K562 (cell line): ENCODE data around the gene AFF3.

Source experiments
- ATF6 ChIP-seq: sonication (generic); formaldehyde crosslinking; IDR thresholded peaks from 2 replicates; pipeline ENCODE4 v1.4.0; 2020; ENCODE audit warnings: mild to moderate bottlenecking, missing genetic modification reagents
- CBX5 ChIP-seq: IDR thresholded peaks from 2 replicates; pipeline ENCODE4 v1.6.1; 2014; ENCODE audit warnings: low read depth, borderline replicate concordance
- CREB1 ChIP-seq, 2 experiments: sonication (generic) in 1 of 2; formaldehyde crosslinking in 1 of 2; IDR thresholded peaks; 2 replicates each; pipeline versions ENCODE4 v1.6.1 to v1.8.0; 2012 to 2022; ENCODE audit warnings: inconsistent platforms in 1 of 2, mild to moderate bottlenecking in 1 of 2, missing genetic modification reagents in 1 of 2, moderate library complexity in 1 of 2
- EZH2 ChIP-seq: IDR thresholded peaks from 2 replicates; pipeline ENCODE4 v1.6.1; 2012; ENCODE audit warnings: low read depth, mild to moderate bottlenecking, inconsistent platforms, low read length, borderline replicate concordance
- HCFC1 ChIP-seq: IDR thresholded peaks from 2 replicates; pipeline ENCODE4 v1.6.1; 2012; ENCODE audit warnings: low read depth, low read length, improper control_type of control experiment
- MLX ChIP-seq, 2 experiments: fragments of 450-650 bp in 1 of 2; sonication (generic) in 1 of 2; formaldehyde crosslinking; conservative IDR thresholded peaks; 2 replicates each; pipeline versions ENCODE4 v1.4.0 to v1.8.1; 2020 to 2022; ENCODE audit warnings: mild to moderate bottlenecking in 1 of 2, missing genetic modification reagents in 1 of 2
- POLR2A ChIP-seq: fragments of 450-650 bp; conservative IDR thresholded peaks from 2 replicates; pipeline ENCODE4 v1.6.1; 2016
- RNF2 ChIP-seq: sonication (generic); IDR thresholded peaks from 2 replicates; pipeline ENCODE4 v1.6.1; 2016
- SMAD1 ChIP-seq: fragments of 150-350 bp; IDR thresholded peaks from 2 replicates; pipeline ENCODE4 v1.6.1; 2014; ENCODE audit warnings: low read length, low read depth; ENCODE audit not compliant: partially characterized antibody
- SMC3 ChIP-seq: conservative IDR thresholded peaks from 2 replicates; pipeline ENCODE4 v1.6.1; 2011; ENCODE audit warnings: low read depth, low read length, improper control_type of control experiment; ENCODE audit not compliant: insufficient read depth
- TF ChIP-seq, protein P1 (sequence below): sonication (generic); formaldehyde crosslinking; IDR thresholded peaks from 2 replicates; pipeline ENCODE4 v1.8.0; 2023; ENCODE audit warnings: mild to moderate bottlenecking, missing genetic modification reagents
- TF ChIP-seq, protein P2 (sequence below): fragments of 150-350 bp; IDR thresholded peaks from 2 replicates; pipeline ENCODE4 v1.6.1; 2014; ENCODE audit warnings: low read depth, mild to moderate bottlenecking, low read length, borderline replicate concordance

- TF ChIP-seq POLR2A = no peak
- no peak for TF ChIP-seq SMC3
- TF ChIP-seq, protein P1, sequence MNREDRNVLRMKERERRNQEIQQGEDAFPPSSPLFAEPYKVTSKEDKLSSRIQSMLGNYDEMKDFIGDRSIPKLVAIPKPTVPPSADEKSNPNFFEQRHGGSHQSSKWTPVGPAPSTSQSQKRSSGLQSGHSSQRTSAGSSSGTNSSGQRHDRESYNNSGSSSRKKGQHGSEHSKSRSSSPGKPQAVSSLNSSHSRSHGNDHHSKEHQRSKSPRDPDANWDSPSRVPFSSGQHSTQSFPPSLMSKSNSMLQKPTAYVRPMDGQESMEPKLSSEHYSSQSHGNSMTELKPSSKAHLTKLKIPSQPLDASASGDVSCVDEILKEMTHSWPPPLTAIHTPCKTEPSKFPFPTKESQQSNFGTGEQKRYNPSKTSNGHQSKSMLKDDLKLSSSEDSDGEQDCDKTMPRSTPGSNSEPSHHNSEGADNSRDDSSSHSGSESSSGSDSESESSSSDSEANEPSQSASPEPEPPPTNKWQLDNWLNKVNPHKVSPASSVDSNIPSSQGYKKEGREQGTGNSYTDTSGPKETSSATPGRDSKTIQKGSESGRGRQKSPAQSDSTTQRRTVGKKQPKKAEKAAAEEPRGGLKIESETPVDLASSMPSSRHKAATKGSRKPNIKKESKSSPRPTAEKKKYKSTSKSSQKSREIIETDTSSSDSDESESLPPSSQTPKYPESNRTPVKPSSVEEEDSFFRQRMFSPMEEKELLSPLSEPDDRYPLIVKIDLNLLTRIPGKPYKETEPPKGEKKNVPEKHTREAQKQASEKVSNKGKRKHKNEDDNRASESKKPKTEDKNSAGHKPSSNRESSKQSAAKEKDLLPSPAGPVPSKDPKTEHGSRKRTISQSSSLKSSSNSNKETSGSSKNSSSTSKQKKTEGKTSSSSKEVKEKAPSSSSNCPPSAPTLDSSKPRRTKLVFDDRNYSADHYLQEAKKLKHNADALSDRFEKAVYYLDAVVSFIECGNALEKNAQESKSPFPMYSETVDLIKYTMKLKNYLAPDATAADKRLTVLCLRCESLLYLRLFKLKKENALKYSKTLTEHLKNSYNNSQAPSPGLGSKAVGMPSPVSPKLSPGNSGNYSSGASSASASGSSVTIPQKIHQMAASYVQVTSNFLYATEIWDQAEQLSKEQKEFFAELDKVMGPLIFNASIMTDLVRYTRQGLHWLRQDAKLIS (CRISPR knock-in tag) = no peak
- TF ChIP-seq HCFC1 = no peak
- TF ChIP-seq CREB1 (IDR thresholded peaks at IDR 0.05) = no peak
- TF ChIP-seq CREB1 (CRISPR knock-in tag; IDR thresholded peaks at IDR 0.05) = no peak
- TF ChIP-seq, protein P2, sequence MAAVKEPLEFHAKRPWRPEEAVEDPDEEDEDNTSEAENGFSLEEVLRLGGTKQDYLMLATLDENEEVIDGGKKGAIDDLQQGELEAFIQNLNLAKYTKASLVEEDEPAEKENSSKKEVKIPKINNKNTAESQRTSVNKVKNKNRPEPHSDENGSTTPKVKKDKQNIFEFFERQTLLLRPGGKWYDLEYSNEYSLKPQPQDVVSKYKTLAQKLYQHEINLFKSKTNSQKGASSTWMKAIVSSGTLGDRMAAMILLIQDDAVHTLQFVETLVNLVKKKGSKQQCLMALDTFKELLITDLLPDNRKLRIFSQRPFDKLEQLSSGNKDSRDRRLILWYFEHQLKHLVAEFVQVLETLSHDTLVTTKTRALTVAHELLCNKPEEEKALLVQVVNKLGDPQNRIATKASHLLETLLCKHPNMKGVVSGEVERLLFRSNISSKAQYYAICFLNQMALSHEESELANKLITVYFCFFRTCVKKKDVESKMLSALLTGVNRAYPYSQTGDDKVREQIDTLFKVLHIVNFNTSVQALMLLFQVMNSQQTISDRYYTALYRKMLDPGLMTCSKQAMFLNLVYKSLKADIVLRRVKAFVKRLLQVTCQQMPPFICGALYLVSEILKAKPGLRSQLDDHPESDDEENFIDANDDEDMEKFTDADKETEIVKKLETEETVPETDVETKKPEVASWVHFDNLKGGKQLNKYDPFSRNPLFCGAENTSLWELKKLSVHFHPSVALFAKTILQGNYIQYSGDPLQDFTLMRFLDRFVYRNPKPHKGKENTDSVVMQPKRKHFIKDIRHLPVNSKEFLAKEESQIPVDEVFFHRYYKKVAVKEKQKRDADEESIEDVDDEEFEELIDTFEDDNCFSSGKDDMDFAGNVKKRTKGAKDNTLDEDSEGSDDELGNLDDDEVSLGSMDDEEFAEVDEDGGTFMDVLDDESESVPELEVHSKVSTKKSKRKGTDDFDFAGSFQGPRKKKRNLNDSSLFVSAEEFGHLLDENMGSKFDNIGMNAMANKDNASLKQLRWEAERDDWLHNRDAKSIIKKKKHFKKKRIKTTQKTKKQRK = no peak
- no peak for TF ChIP-seq SMAD1
- no peak for TF ChIP-seq EZH2
- TF ChIP-seq ATF6 (CRISPR knock-in tag) = no peak
- no peak for TF ChIP-seq CBX5
- no peak for TF ChIP-seq RNF2
- no peak for TF ChIP-seq MLX (CRISPR knock-in tag; conservative IDR thresholded peaks at IDR 0.05)
Observed at GRCh38 chr2:99905636-99906035, 236.8 kb downstream of the AFF3 start.
